ES-I3 (cell line): Measurements from ENCODE around the gene SF3A1.

Experiments used
- H3K36me3 ChIP-seq: 2 replicates; pipeline ENCODE4 v1.6.1; 2013; ENCODE audit warnings: mild to moderate bottlenecking, low read length, control low read depth, moderate library complexity; ENCODE audit not compliant: insufficient read depth
- H3K4me1 ChIP-seq: 2 replicates; pipeline ENCODE4 v1.6.1; 2013; ENCODE audit warnings: mild to moderate bottlenecking, control low read depth, low read length; ENCODE audit not compliant: insufficient read depth
- H3K9ac ChIP-seq: 2 replicates; pipeline ENCODE4 v1.6.1; 2013; ENCODE audit warnings: low read depth, mild to moderate bottlenecking, low read length, moderate library complexity
- H3K9me3 ChIP-seq: 2 replicates; pipeline ENCODE4 v1.6.1; 2013; ENCODE audit warnings: mild to moderate bottlenecking, low read length, moderate library complexity; ENCODE audit not compliant: control insufficient read depth, insufficient read depth

SF3A1 gene

GRCh38 chr22:30315962-30316576, 40.6 kb downstream of the SF3A1 start:
- Histone ChIP-seq H3K4me1 (peaks cover 16% of the 10 kb centered on the region), H3K36me3 (0 out of 2 replicates have a peak, but pooled peaks cover 3% of the 10 kb centered on the region), H3K9ac (no peak overlapping the region)

GRCh38 chr22:30314915-30315314, 41.8 kb downstream of the SF3A1 start:
- no peaks in the 10 kb centered on the region for H3K9me3 ChIP-seq
- 0 out of 2 replicates have a peak, but pooled peaks cover 2% of the 10 kb centered on the region for H3K36me3 ChIP-seq
- H3K4me1 ChIP-seq: peaks cover 24% of the 10 kb centered on the region
- no peak overlapping the region for H3K9ac ChIP-seq

More at GRCh38 chr22:30315962-30316576, 40.6 kb downstream of the SF3A1 start:
- H3K9me3 ChIP-seq: no peaks in the 10 kb centered on the region

- H3K9me3 ChIP-seq: no peaks in the 10 kb centered on the region
- peaks cover 24% of the 10 kb centered on the region for H3K4me1 ChIP-seq
- no peaks in the 10 kb centered on the region for H3K36me3 ChIP-seq
- no peak overlapping the region for H3K9ac ChIP-seq
Measured at GRCh38 chr22:30313527-30314363, 42.9 kb downstream of the SF3A1 start.

- Histone ChIP-seq H3K36me3 (no peaks in the 10 kb centered on the region), H3K9me3 (no peaks in the 10 kb centered on the region), H3K9ac (no peak overlapping the region), H3K4me1 (peaks cover 24% of the 10 kb centered on the region)
Measured at GRCh38 chr22:30312053-30312452, 44.6 kb downstream of the SF3A1 start.

GRCh38 chr22:30310881-30311771, 45.6 kb downstream of the SF3A1 start:
- no peaks in the 10 kb centered on the region for H3K36me3 ChIP-seq
- no peak overlapping the region for H3K9ac ChIP-seq
- no peaks in the 10 kb centered on the region for H3K9me3 ChIP-seq
- peaks cover 24% of the 10 kb centered on the region for H3K4me1 ChIP-seq

- Histone ChIP-seq H3K4me1 (peaks cover 18% of the 10 kb centered on the region), H3K9ac (no peak overlapping the region), H3K36me3 (no peaks in the 10 kb centered on the region), H3K9me3 (no peaks in the 10 kb centered on the region)
Measured at GRCh38 chr22:30309951-30310741, 46.5 kb downstream of the SF3A1 start.

- H3K9me3 ChIP-seq: no peaks in the 10 kb centered on the region
- H3K9ac ChIP-seq: no peak overlapping the region
- H3K36me3 ChIP-seq: no peaks in the 10 kb centered on the region
- peaks cover 12% of the 10 kb centered on the region for H3K4me1 ChIP-seq
Measured at GRCh38 chr22:30308518-30309230, 48.0 kb downstream of the SF3A1 start.

- Histone ChIP-seq H3K9me3 (no peaks in the 10 kb centered on the region), H3K4me1 (peaks cover 12% of the 10 kb centered on the region), H3K36me3 (no peaks in the 10 kb centered on the region), H3K9ac (no peak overlapping the region)
Measured at GRCh38 chr22:30308093-30308492, 48.6 kb downstream of the SF3A1 start.

GRCh38 chr22:30307041-30307574, 49.6 kb downstream of the SF3A1 start:
- Histone ChIP-seq H3K4me1 (peaks cover 12% of the 10 kb centered on the region), H3K9ac (no peak overlapping the region), H3K9me3 (no peaks in the 10 kb centered on the region), H3K36me3 (no peaks in the 10 kb centered on the region)

- no peaks in the 10 kb centered on the region for H3K9me3 ChIP-seq
- no peaks in the 10 kb centered on the region for H3K36me3 ChIP-seq
- H3K4me1 ChIP-seq: peaks cover 12% of the 10 kb centered on the region
- H3K9ac ChIP-seq: no peak overlapping the region
Measured at GRCh38 chr22:30306627-30307011, 50.1 kb downstream of the SF3A1 start.

GRCh38 chr22:30305906-30306626, 50.6 kb downstream of the SF3A1 start:
- H3K36me3 ChIP-seq: peaks cover under 1% of the 10 kb centered on the region; the same call in 1 of the 2 replicates
- peaks cover 8% of the 10 kb centered on the region for H3K4me1 ChIP-seq
- H3K9ac ChIP-seq: no peak overlapping the region
- H3K9me3 ChIP-seq: no peaks in the 10 kb centered on the region

GRCh38 chr22:30305519-30305905, 51.2 kb downstream of the SF3A1 start:
- no peak overlapping the region for H3K9ac ChIP-seq
- peaks cover 3% of the 10 kb centered on the region; the same call in 1 of the 2 replicates for H3K4me1 ChIP-seq
- no peaks in the 10 kb centered on the region for H3K9me3 ChIP-seq
- H3K36me3 ChIP-seq: peaks cover 4% of the 10 kb centered on the region; the same call in 1 of the 2 replicates
